NCI-H2171 (cell line): ENCODE results near the gene MYBL2.
A peak's percentile ranks its signal among the peaks of the same experiment; 100 is the strongest.

Experiments used
- DNase-seq: peaks from one replicate; lab custom pipeline; 2025; lab: John Stamatoyannopoulos, UW

MYBL2 gene

GRCh38 chr20:43682446-43682845 is 15.5 kb downstream of the MYBL2 start:
- DNase-seq, result no peak

- DNase-seq, result no peak
Observed at GRCh38 chr20:43686820-43687219, 19.9 kb downstream of the MYBL2 start.

GRCh38 chr20:43689165-43689564 is 22.3 kb downstream of the MYBL2 start:
- DNase-seq, result no peak

- no peak for DNase-seq
Observed at GRCh38 chr20:43690943-43691598, 24.2 kb downstream of the MYBL2 start.

GRCh38 chr20:43691928-43692524 is 25.1 kb downstream of the MYBL2 start:
- DNase-seq, result no peak

- DNase-seq, result no peak
Observed at GRCh38 chr20:43694763-43695162, 27.8 kb downstream of the MYBL2 start.

- no peak for DNase-seq
Observed at GRCh38 chr20:43695571-43695970, 28.7 kb downstream of the MYBL2 start.

GRCh38 chr20:43699941-43700565 is 33.1 kb downstream of the MYBL2 start:
- no peak for DNase-seq

- no peak for DNase-seq
Observed at GRCh38 chr20:43700627-43701026, 33.7 kb downstream of the MYBL2 start.

- DNase-seq, result no peak
Observed at GRCh38 chr20:43702502-43702901, 35.6 kb downstream of the MYBL2 start.

GRCh38 chr20:43710370-43711044 is 43.6 kb downstream of the MYBL2 start:
- no peak for DNase-seq

- DNase-seq, result no peak
Observed at GRCh38 chr20:43711098-43711654, 44.3 kb downstream of the MYBL2 start.

GRCh38 chr20:43715044-43715443 is 48.1 kb downstream of the MYBL2 start:
- no peak for DNase-seq

- no peak for DNase-seq
Observed at GRCh38 chr20:43715511-43715910, 48.6 kb downstream of the MYBL2 start.

- no peak for DNase-seq
Observed at GRCh38 chr20:43716123-43716522, 49.2 kb downstream of the MYBL2 start.

GRCh38 chr20:43716757-43717615 is 50.1 kb downstream of the MYBL2 start:
- no peak for DNase-seq

GRCh38 chr20:43717616-43717995 is 50.7 kb downstream of the MYBL2 start:
- DNase-seq, result no peak

- DNase-seq, result no peak
Observed at GRCh38 chr20:43720007-43720406, 53.1 kb downstream of the MYBL2 start.

GRCh38 chr20:43721097-43721428 is 54.1 kb downstream of the MYBL2 start:
- no peak for DNase-seq

GRCh38 chr20:43721429-43722152 is 54.7 kb downstream of the MYBL2 start:
- DNase-seq, result peak; percentile 83

GRCh38 chr20:43722153-43722505 is 55.2 kb downstream of the MYBL2 start:
- DNase-seq, result no peak
